GM12892 (cell line): ENCODE results near the gene MED8.

Experiments
- DNase-seq: peaks from one replicate; pipeline ENCODE4 v3.0.0; 2011; ENCODE audit not compliant: insufficient read length
- FAIRE-seq: peaks from 2 replicates; lab custom pipeline; 2011; peaks lifted over from hg19 to GRCh38; lab: Jason Lieb, UNC
- POLR2A ChIP-seq: IDR thresholded peaks from 2 replicates; pipeline ENCODE4 v1.6.1; 2011; ENCODE audit warnings: low read depth, low read length, control low read depth
- POLR2AphosphoS5 ChIP-seq: IDR thresholded peaks from 2 replicates; pipeline ENCODE4 v1.6.1; 2011; ENCODE audit warnings: low read depth, low read length, control low read depth
- TAF1 ChIP-seq: IDR thresholded peaks from 2 replicates; pipeline ENCODE4 v1.6.1; 2011; ENCODE audit warnings: low read depth, mild to moderate bottlenecking, control low read depth, low read length, borderline replicate concordance

The MED8 gene

DNA sequence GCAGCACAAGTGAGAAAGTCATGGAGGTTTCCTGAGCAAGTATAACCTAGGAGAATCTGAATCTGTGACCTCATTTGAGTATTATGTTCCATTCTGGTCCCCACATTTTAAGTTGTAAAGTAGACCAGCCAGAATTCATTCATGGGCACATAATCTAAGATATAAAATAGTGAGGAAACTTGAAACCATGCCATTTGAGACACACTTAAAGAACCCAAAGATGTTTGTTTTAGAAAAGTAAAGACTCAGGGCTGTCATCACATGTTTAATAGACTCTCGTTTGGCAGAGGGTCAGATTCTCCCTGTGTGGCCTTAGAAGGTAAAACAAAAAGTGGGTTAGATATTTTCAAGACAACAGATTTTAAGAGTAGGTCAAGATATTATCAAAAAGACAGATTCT, 6.5 kb upstream of the MED8 start:
- no peak for TF ChIP-seq POLR2AphosphoS5
- no peak for TF ChIP-seq POLR2A
- DNase-seq (no peak), FAIRE-seq (no peak)

DNA sequence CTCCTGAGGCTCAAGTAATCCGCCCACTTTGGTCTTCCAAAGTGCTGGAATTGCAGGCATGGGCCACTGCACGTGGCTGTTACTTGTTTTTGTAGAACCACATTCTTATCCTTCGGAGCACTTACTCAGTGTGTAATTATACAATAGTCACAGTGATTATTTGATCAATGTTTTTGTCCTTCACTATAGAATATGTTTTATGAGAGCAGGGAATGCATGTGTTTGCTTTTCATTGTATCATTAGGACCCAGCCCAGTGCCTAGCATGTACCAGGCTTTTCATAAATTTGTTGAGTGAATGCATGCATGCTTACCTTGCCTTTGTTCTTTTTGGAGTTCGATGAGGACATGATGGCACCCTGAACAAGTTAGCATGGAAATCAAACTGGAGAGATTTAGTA, 5.9 kb upstream of the MED8 start:
- FAIRE-seq (no peak), DNase-seq (no peak)
- TF ChIP-seq POLR2A (no peak), TAF1 (no peak), POLR2AphosphoS5 (no peak)

DNA sequence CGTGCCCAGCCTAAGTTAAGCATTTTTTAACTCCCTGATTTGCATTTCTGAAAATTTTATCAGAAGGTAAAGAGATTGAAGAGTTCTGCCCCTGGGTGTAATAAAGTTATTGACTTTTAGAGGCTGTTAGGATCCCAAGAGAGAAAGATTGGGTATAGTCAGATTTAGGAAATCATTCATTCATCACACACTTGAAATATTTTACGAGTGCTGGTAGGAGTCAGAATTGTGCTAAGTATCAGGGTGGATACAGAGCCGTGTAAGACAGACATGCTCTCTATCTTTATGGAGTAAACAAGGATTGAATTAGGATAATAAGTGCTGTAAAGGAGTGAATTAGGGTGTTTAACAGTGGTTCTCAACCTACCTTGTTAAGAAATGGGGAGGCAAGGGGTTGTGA, 3.1 kb upstream of the MED8 start:
- FAIRE-seq (no peak), DNase-seq (no peak)
- TF ChIP-seq TAF1 (no peak), POLR2A (no peak), POLR2AphosphoS5 (no peak)

GRCh38 chr1:43388613-43389012, 987 bp downstream of the MED8 start:
- no peak for TF ChIP-seq TAF1
- no peak for TF ChIP-seq POLR2AphosphoS5
- no peak for TF ChIP-seq POLR2A
- DNase-seq: no peak
- no peak for FAIRE-seq

- no peak for DNase-seq
- FAIRE-seq: peak; percentile 56
- TF ChIP-seq TAF1 (no peak), POLR2A (no peak), POLR2AphosphoS5 (no peak)
These were observed 1.5 kb downstream of the MED8 start for GRCh38 chr1:43387976-43388599.

DNA sequence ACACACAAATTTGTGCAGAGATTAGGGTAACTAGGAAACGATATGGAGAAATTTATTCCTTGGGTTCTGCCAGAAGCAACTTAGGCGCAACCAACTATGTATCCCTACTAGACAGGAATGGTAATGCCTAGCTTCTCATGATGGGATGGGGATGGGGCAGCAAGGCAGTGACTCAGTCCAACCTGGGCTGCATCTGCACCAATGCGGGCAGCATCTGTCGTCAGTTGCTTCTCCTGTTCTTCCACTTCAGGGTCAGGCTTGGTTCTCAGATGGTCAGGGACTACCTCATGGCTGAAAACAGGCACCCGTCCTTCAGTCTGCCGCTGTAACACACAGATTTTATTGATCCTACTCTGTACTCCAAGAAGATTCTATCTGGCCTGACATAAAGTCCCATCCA, 2.9 kb downstream of the MED8 start:
- FAIRE-seq (no peak), DNase-seq (no peak)
- TF ChIP-seq POLR2AphosphoS5 (no peak), POLR2A (no peak)

GRCh38 chr1:43383449-43383848, 6.2 kb downstream of the MED8 start:
- no peak for DNase-seq
- no peak for TF ChIP-seq TAF1
- no peak for TF ChIP-seq POLR2AphosphoS5
- TF ChIP-seq POLR2A: no peak
- no peak for FAIRE-seq

DNA sequence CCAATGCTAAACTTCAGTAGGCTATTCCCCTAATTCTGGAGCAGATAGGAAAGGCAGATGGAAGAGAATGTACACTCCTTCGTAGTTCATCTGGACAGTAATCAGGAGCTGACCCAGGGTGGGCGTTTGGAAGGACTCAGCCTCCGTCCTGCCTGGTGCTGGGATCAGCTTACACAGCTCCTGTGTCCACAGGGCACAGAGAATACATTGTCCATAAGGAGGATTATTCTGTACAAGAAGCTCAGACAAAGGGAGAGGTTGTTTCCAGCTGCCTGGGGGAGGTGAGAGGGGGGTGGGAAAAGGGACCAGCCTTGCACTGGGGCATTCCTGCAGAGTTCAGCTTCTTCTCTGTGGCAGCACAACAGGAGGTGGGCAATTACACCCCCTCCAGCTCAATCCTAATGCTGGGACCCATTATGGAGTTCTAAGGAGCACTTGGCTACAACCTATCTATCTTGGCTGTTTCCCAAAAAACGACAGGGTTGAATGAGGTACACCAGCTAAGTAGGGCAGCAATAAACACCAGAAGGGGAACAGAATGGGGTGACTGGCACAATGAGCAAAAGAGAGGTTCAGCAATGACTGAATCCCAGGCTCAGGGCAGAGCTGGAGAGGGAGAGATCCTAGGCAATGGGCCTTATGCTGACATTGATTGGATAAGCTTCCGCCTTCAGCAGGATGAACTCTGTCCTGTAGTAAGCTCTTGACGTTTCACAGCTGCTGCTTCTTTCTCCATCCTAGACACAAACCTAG, 7.4 kb downstream of the MED8 start:
- DNase-seq: no peak
- no peak for FAIRE-seq
- TF ChIP-seq POLR2AphosphoS5: no peak
- no peak for TF ChIP-seq POLR2A
- no peak for TF ChIP-seq TAF1

DNA sequence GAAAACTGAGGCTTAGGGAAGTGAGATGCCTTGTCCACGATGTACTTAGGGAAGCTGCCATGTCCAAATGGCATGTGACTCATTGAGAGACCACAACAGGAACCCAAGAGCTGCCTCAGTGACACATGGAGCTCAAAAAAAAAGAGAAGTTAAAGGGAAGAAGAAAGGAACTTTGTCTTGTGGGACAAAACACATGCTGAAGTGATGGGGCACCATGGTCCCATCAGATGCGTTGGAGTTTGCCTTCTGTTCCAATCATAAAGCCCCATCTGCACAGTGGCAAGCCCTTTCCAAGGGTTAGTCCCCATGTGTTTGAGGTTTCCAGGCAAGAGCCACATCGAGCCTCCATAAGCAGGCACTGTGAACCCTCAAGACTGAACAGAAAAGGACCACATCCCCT, 8.0 kb downstream of the MED8 start:
- TF ChIP-seq POLR2A (no peak), POLR2AphosphoS5 (peak; percentile 26; the same call in 1 of the 2 replicates)
- no peak for FAIRE-seq
- DNase-seq: no peak

GRCh38 chr1:43379476-43379875, 10.1 kb downstream of the MED8 start:
- FAIRE-seq (no peak), DNase-seq (no peak)
- TF ChIP-seq POLR2A (no peak), TAF1 (no peak), POLR2AphosphoS5 (no peak)

DNA sequence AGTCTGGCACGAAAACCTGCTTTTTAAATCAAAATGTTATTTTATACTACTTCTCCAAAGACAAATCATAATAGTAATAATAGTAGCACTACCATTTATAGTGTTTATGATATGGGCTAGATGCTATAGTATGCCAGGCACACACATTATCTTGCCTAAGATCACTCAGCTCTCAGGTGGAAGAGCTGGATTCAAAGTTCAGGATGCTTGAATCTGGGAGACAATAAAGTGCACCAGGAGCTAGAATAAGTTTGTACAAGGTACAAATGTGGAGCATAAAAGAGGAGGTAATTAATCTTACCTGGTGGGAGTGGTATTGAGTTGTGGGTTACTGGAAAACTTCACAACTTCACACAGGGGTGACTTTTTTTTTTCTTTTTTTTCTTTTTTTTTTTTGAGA, 11.8 kb downstream of the MED8 start:
- DNase-seq (no peak), FAIRE-seq (no peak)
- no peak for TF ChIP-seq TAF1
- TF ChIP-seq POLR2A: no peak
- no peak for TF ChIP-seq POLR2AphosphoS5

- FAIRE-seq: no peak
- DNase-seq: no peak
- no peak for TF ChIP-seq POLR2A
- no peak for TF ChIP-seq TAF1
- TF ChIP-seq POLR2AphosphoS5: no peak
These were observed 12.8 kb downstream of the MED8 start for GRCh38 chr1:43376723-43377235.
